Neural cell (in vitro differentiated cells): ENCODE measurements around the gene SH3RF3. TPM values are rescaled to one million over a fixed set of nuclear protein-coding genes. Genes with fewer than 3 reads are reported as not detected.

Source experiments
- H2AFZ ChIP-seq: fragments of 200-600, 300-800 bp; sonication (generic), shearing (Covaris generic); 2 replicates; pipeline ENCODE4 v1.6.0; 2014; ENCODE audit warnings: low read depth, mild to moderate bottlenecking, antibody characterized with exemption, low read length, moderate library complexity
- H3F3A ChIP-seq: fragments of 200-600 bp; shearing (Covaris generic); 2 replicates; pipeline ENCODE4 v1.6.1; 2016; ENCODE audit warnings: mild to moderate bottlenecking, moderate library complexity, mixed read lengths, antibody characterized with exemption, low read length; ENCODE audit not compliant: insufficient read depth, poor library complexity, severe bottlenecking
- H3K27ac ChIP-seq: fragments of 200-600, 300-800 bp; sonication (generic), shearing (Covaris generic); 2 replicates; pipeline ENCODE4 v1.5.1; 2014; ENCODE audit warnings: mild to moderate bottlenecking, low read length, moderate library complexity
- H3K27me3 ChIP-seq: fragments of 300-800, 200-600 bp; sonication (generic), shearing (Covaris generic); 2 replicates; pipeline ENCODE4 v1.6.0; 2014; ENCODE audit warnings: mild to moderate bottlenecking, low read depth, low read length, moderate library complexity; ENCODE audit not compliant: insufficient read depth
- H3K36me3 ChIP-seq: fragments of 300-800, 200-600 bp; sonication (generic), shearing (Covaris generic); 2 replicates; pipeline ENCODE4 v1.5.1; 2014; ENCODE audit warnings: mild to moderate bottlenecking, antibody characterized with exemption, low read length, moderate library complexity; ENCODE audit not compliant: insufficient read depth
- H3K4me2 ChIP-seq: fragments of 300-800, 200-600 bp; sonication (generic), shearing (Covaris generic); 2 replicates; pipeline ENCODE4 v1.6.0; 2014; ENCODE audit warnings: mild to moderate bottlenecking, low read length
- H3K4me3 ChIP-seq: fragments of 300-800, 200-600 bp; sonication (generic), shearing (Covaris generic); 2 replicates; pipeline ENCODE4 v1.5.1; 2014; ENCODE audit warnings: mild to moderate bottlenecking, low read length, moderate library complexity
- H3K79me2 ChIP-seq: fragments of 200-600 bp; shearing (Covaris generic); replicated peaks from 2 replicates; pipeline ENCODE4 v1.6.0; 2014; ENCODE audit warnings: mild to moderate bottlenecking, low read length, moderate library complexity; ENCODE audit not compliant: insufficient read depth
- H3K9ac ChIP-seq: fragments of 300-800, 200-600 bp; sonication (generic), shearing (Covaris generic); 2 replicates; pipeline ENCODE4 v1.6.1; 2016; ENCODE audit warnings: mild to moderate bottlenecking, low read length, mixed read lengths
- H3K9me2 ChIP-seq: fragments of 200-600 bp; shearing (Covaris generic); 2 replicates; pipeline ENCODE4 v1.6.1; 2016; ENCODE audit warnings: mild to moderate bottlenecking, low read length, mixed read lengths; ENCODE audit not compliant: insufficient read depth
- H3K9me3 ChIP-seq: fragments of 200-600, 300-800 bp; sonication (generic), shearing (Covaris generic); 2 replicates; pipeline ENCODE4 v1.6.1; 2016; ENCODE audit warnings: mild to moderate bottlenecking, mixed run types, low read length, moderate library complexity, mixed read lengths
- H4K20me1 ChIP-seq: fragments of 200-600 bp; shearing (Covaris generic); 2 replicates; pipeline ENCODE4 v1.6.1; 2016; ENCODE audit warnings: mild to moderate bottlenecking, mixed run types; ENCODE audit not compliant: insufficient read depth
- EP300 ChIP-seq: fragments of 450-650 bp; conservative IDR thresholded peaks from 2 replicates; pipeline ENCODE4 v1.6.1; 2014; ENCODE audit warnings: antibody characterized with exemption, mild to moderate bottlenecking, moderate library complexity; ENCODE audit not compliant: poor library complexity, severe bottlenecking
- EZH2 ChIP-seq: fragments of 200-600, 300-800 bp; shearing (Covaris generic), sonication (generic); IDR thresholded peaks from 2 replicates; pipeline ENCODE4 v1.6.1; 2014; ENCODE audit warnings: antibody characterized with exemption, low read length, borderline replicate concordance, mild to moderate bottlenecking; ENCODE audit not compliant: insufficient read depth, poor library complexity, severe bottlenecking
- MXI1 ChIP-seq: fragments of 450-650 bp; conservative IDR thresholded peaks from 2 replicates; pipeline ENCODE4 v1.6.1; 2014; ENCODE audit warnings: antibody characterized with exemption, mild to moderate bottlenecking; ENCODE audit not compliant: poor library complexity, severe bottlenecking
- POLR2AphosphoS5 ChIP-seq: IDR thresholded peaks from 2 replicates; pipeline ENCODE4 v1.6.1; 2012
- RAD21 ChIP-seq: fragments of 450-650 bp; conservative IDR thresholded peaks from 2 replicates; pipeline ENCODE4 v1.6.1; 2014; ENCODE audit warnings: antibody characterized with exemption, mild to moderate bottlenecking, moderate library complexity
- SMC3 ChIP-seq: fragments of 450-650 bp; conservative IDR thresholded peaks from 2 replicates; pipeline ENCODE4 v1.6.1; 2014; ENCODE audit warnings: antibody characterized with exemption, mild to moderate bottlenecking, moderate library complexity; ENCODE audit not compliant: poor library complexity
- TAF1 ChIP-seq: IDR thresholded peaks from 2 replicates; pipeline ENCODE4 v1.6.1; 2012; ENCODE audit warnings: low read depth
- polyA plus RNA-seq: library from polyadenylated mRNA; depleted of rRNA; stranded (reverse); fragments of >200 nt; gene quantifications from 2 replicates; pipeline ENCODE4 v1.2.3, GENCODE V29; 2014
- TF ChIP-seq, protein P1 (sequence below): IDR thresholded peaks from 2 replicates; pipeline ENCODE4 v1.6.1; 2012; ENCODE audit warnings: borderline replicate concordance
- TF ChIP-seq, protein P2 (sequence below): fragments of 450-650 bp; IDR thresholded peaks from 2 replicates; pipeline ENCODE4 v1.5.1; 2014; ENCODE audit warnings: antibody characterized with exemption, mild to moderate bottlenecking, moderate library complexity; ENCODE audit not compliant: poor library complexity, severe bottlenecking

The SH3RF3 gene
- polyA plus RNA-seq, 1 donor from 2014 or later: 0.53 TPM

DNA sequence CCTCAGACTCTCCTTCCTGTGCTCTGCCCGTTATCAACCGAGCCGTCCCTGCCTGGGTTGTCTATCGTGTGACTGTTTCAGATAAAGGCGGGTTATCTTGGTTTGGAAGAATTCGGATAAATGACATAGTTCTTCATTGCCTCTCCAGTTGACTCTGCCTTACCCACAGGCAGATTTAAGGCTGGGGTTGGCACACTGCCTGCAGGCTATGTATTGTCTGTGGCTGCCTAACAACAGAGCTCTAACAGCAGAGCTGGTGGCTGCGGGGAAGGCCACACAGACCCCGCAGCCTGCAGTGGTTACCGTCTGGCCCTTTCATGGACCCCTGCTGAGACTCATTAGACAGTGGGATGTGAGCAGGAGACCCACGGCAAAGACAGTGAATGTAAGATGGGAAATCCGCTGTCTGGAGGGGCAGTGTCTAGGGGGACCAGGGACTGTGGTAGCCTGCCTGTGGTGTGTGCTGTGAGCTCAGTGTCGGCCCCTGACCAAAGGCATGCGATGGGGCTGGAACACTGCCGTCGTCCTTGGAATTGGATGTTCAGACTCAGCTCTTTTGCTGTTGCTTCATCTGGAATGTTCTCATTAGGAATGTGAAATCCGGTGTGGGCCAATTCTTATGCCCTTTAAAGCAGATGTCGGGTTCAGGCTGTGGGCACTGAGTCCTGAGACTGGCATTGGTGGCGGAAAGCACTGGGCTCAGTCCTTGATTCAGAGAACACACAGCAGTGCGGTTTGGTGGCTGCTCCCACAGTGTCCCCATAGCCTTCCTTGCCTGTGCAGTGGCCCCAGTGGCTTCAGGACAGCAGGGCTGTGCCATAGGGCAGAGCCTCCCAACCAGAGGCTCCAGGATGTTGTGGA lies 44.5 kb downstream of the SH3RF3 start:
- H3K4me3 ChIP-seq: no peak overlapping the region
- no peaks in the 10 kb centered on the region for H3K79me2 ChIP-seq
- H3K9me2 ChIP-seq: no peaks in the 10 kb centered on the region
- no peak for TF ChIP-seq TAF1
- H4K20me1 ChIP-seq: no peaks in the 10 kb centered on the region
- no peaks in the 10 kb centered on the region for H3K9me3 ChIP-seq
- H3K27ac ChIP-seq: peak overlapping the region; percentile 29
- no peak overlapping the region for H3K4me2 ChIP-seq
- H2AFZ ChIP-seq: no peak overlapping the region
- no peaks in the 10 kb centered on the region for H3F3A ChIP-seq
- H3K27me3 ChIP-seq: no peaks in the 10 kb centered on the region
- no peak overlapping the region for H3K9ac ChIP-seq
- H3K36me3 ChIP-seq: no peaks in the 10 kb centered on the region

DNA sequence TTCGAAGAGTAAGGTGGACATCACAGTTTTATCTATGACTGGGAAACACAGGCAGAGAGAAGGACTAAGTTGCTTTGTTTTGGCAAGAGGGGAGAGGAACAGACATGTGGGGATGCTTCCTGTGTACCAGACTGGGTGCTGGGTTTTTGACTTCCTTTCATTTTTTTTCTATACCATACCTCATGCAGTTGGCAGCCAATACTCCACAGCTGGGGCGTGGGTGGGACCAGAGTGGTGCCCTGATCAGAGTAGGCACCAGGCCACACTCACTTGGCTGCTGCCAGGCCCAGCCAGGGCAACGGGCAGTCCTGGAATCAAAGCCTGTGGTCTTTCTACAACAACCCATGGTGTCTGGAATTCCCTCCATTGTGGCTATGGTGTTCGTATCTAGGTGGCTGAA lies 45.2 kb downstream of the SH3RF3 start:
- Histone ChIP-seq H3K79me2 (no peaks in the 10 kb centered on the region), H3F3A (no peaks in the 10 kb centered on the region), H2AFZ (no peak overlapping the region), H3K36me3 (no peaks in the 10 kb centered on the region), H3K4me3 (no peak overlapping the region), H4K20me1 (no peaks in the 10 kb centered on the region), H3K9me2 (no peaks in the 10 kb centered on the region), H3K27ac (no peak overlapping the region), H3K9ac (no peak overlapping the region), H3K4me2 (no peak overlapping the region), H3K9me3 (no peaks in the 10 kb centered on the region), H3K27me3 (no peaks in the 10 kb centered on the region)
- TF ChIP-seq EZH2: no peak
- TF ChIP-seq RAD21: no peak
- TF ChIP-seq SMC3: no peak
- TF ChIP-seq, protein P1, sequence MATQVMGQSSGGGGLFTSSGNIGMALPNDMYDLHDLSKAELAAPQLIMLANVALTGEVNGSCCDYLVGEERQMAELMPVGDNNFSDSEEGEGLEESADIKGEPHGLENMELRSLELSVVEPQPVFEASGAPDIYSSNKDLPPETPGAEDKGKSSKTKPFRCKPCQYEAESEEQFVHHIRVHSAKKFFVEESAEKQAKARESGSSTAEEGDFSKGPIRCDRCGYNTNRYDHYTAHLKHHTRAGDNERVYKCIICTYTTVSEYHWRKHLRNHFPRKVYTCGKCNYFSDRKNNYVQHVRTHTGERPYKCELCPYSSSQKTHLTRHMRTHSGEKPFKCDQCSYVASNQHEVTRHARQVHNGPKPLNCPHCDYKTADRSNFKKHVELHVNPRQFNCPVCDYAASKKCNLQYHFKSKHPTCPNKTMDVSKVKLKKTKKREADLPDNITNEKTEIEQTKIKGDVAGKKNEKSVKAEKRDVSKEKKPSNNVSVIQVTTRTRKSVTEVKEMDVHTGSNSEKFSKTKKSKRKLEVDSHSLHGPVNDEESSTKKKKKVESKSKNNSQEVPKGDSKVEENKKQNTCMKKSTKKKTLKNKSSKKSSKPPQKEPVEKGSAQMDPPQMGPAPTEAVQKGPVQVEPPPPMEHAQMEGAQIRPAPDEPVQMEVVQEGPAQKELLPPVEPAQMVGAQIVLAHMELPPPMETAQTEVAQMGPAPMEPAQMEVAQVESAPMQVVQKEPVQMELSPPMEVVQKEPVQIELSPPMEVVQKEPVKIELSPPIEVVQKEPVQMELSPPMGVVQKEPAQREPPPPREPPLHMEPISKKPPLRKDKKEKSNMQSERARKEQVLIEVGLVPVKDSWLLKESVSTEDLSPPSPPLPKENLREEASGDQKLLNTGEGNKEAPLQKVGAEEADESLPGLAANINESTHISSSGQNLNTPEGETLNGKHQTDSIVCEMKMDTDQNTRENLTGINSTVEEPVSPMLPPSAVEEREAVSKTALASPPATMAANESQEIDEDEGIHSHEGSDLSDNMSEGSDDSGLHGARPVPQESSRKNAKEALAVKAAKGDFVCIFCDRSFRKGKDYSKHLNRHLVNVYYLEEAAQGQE: no peak
- TF ChIP-seq MXI1: no peak

DNA sequence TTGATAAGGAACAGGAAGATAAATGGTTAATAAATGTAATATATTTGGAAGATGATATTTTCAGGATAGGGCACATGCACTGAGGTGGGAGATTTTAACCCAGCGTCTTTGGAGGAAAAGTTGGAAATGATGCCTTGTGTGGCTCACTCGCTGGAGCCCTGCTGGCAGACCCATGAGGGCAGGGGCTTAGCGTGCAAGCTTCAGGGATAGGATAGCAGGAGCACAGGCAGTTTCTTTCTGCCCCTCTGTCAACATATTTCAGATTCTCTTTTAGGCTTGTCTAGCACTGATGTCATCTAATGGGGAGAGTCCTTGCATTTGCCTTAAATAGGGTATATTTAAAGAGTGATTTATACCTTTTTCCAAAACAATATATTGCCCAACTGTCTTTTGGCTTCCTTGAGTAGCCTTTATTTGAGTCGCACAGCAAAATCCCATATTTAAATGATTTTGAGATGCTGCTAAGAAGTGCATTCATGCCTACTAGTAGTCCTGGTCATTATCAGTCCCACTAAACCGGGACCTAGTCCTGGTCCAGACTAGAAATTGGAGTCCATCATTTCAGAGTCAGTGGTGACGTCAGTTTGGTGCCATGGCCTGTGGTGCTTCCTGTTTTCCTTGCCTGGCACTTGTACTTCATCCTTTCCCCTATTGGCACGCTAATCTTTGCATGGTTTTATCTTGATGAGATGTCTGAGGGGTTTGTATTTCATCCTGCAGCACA lies 45.8 kb downstream of the SH3RF3 start:
- TF ChIP-seq EP300: no peak
- TF ChIP-seq POLR2AphosphoS5: no peak
- TF ChIP-seq MXI1: no peak
- TF ChIP-seq, protein P1: no peak
- TF ChIP-seq EZH2: no peak
- no peak for TF ChIP-seq SMC3
- TF ChIP-seq, protein P2, sequence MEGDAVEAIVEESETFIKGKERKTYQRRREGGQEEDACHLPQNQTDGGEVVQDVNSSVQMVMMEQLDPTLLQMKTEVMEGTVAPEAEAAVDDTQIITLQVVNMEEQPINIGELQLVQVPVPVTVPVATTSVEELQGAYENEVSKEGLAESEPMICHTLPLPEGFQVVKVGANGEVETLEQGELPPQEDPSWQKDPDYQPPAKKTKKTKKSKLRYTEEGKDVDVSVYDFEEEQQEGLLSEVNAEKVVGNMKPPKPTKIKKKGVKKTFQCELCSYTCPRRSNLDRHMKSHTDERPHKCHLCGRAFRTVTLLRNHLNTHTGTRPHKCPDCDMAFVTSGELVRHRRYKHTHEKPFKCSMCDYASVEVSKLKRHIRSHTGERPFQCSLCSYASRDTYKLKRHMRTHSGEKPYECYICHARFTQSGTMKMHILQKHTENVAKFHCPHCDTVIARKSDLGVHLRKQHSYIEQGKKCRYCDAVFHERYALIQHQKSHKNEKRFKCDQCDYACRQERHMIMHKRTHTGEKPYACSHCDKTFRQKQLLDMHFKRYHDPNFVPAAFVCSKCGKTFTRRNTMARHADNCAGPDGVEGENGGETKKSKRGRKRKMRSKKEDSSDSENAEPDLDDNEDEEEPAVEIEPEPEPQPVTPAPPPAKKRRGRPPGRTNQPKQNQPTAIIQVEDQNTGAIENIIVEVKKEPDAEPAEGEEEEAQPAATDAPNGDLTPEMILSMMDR: no peak
- TF ChIP-seq RAD21: no peak
- no peak for TF ChIP-seq TAF1
- no peak overlapping the region for H3K27ac ChIP-seq
- no peaks in the 10 kb centered on the region for H3K27me3 ChIP-seq
- no peak overlapping the region for H3K4me2 ChIP-seq
- H3F3A ChIP-seq: no peaks in the 10 kb centered on the region
- H3K4me3 ChIP-seq: no peak overlapping the region
- H3K36me3 ChIP-seq: no peaks in the 10 kb centered on the region
- H3K9me3 ChIP-seq: no peaks in the 10 kb centered on the region
- no peak overlapping the region for H2AFZ ChIP-seq
- H4K20me1 ChIP-seq: no peaks in the 10 kb centered on the region
- no peak overlapping the region for H3K9ac ChIP-seq
- no peaks in the 10 kb centered on the region for H3K79me2 ChIP-seq
- H3K9me2 ChIP-seq: no peaks in the 10 kb centered on the region
